ENCODE data around the gene KDSR. TPM values are rescaled to one million over a fixed set of nuclear protein-coding genes. Genes with fewer than 3 reads are reported as not detected.

Gene KDSR
- total RNA-seq, 1 donor from 2014 or later: 50.2 TPM

DNA sequence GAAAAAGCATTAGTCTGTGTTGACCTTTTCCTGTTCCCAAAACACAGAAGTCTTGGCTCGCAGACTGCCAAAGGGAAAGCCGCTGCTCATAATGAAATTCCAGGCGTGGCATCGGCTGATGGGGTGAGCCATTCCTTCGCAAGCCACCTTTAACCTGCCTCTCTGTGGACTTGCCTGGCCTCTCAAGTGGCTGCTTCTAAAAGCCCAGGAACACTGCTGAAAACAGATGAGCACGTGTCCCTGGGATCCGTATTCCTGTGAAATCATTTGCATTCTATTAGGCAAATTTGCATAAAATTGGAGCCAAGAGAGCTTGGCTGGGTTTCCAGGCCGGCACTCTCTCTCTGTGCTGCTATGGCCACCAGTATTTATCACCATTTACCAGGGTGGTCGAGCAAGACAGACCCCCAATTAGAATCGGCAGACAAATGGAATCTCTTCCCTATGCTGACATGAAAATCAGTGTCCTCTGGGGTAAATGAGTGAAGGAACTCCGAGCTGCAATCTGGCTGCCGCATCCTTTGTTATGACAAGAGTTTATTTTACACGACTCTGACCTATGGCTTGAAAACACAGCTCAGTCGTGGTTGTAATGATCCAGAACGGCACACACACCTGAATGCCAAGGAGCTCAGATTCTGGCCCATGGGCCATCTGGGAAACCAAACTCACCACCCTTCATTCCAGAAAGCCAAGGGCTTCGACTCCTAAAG, 69.2 kb downstream of the KDSR start:
- H3K27me3 Mint-ChIP-seq: no peaks in the 10 kb centered on the region
- TF ChIP-seq, protein P1, sequence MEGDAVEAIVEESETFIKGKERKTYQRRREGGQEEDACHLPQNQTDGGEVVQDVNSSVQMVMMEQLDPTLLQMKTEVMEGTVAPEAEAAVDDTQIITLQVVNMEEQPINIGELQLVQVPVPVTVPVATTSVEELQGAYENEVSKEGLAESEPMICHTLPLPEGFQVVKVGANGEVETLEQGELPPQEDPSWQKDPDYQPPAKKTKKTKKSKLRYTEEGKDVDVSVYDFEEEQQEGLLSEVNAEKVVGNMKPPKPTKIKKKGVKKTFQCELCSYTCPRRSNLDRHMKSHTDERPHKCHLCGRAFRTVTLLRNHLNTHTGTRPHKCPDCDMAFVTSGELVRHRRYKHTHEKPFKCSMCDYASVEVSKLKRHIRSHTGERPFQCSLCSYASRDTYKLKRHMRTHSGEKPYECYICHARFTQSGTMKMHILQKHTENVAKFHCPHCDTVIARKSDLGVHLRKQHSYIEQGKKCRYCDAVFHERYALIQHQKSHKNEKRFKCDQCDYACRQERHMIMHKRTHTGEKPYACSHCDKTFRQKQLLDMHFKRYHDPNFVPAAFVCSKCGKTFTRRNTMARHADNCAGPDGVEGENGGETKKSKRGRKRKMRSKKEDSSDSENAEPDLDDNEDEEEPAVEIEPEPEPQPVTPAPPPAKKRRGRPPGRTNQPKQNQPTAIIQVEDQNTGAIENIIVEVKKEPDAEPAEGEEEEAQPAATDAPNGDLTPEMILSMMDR (conservative IDR thresholded peaks at IDR 0.05): no peak
- H3K9me3 Mint-ChIP-seq: no peaks in the 10 kb centered on the region
- H3K4me1 Mint-ChIP-seq (ENCODE audit: unreplicated experiment): peaks cover 32% of the 10 kb centered on the region
- peaks cover 22% of the 10 kb centered on the region for H3K36me3 Mint-ChIP-seq
- H3K4me3 Mint-ChIP-seq: no peak overlapping the region
- H3K27ac Mint-ChIP-seq: no peak overlapping the region
- no peak for DNase-seq (ENCODE audit: extremely low spot score, unreplicated experiment)

DNA sequence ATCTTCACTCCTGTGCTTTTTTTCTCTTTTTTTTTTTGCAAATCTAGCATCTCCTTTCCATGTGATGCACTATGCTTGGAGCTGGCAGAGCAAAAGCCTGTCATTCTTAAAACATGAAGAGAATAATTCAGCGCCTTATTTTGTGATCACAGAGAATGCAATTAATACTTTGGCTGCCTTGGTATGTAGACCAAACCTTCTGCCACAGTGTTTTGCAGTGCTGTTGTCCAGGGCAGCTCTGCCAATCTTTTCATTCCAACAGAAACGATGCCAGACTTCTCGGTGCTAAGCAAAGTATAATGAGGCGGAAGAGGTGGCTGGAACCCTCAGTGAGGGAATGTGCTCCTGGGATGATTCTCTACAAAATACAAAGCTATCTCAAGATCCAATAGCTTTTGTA, 73.1 kb downstream of the KDSR start:
- no peaks in the 10 kb centered on the region for H3K9me3 Mint-ChIP-seq
- TF ChIP-seq, protein P1 (conservative IDR thresholded peaks at IDR 0.05): no peak
- no peak overlapping the region for H3K4me3 Mint-ChIP-seq
- DNase-seq (ENCODE audit: extremely low spot score, unreplicated experiment): no peak
- H3K27ac Mint-ChIP-seq: no peak overlapping the region
- H3K4me1 Mint-ChIP-seq (ENCODE audit: unreplicated experiment): peaks cover 19% of the 10 kb centered on the region
- peaks cover 12% of the 10 kb centered on the region for H3K36me3 Mint-ChIP-seq
- no peaks in the 10 kb centered on the region for H3K27me3 Mint-ChIP-seq

DNA sequence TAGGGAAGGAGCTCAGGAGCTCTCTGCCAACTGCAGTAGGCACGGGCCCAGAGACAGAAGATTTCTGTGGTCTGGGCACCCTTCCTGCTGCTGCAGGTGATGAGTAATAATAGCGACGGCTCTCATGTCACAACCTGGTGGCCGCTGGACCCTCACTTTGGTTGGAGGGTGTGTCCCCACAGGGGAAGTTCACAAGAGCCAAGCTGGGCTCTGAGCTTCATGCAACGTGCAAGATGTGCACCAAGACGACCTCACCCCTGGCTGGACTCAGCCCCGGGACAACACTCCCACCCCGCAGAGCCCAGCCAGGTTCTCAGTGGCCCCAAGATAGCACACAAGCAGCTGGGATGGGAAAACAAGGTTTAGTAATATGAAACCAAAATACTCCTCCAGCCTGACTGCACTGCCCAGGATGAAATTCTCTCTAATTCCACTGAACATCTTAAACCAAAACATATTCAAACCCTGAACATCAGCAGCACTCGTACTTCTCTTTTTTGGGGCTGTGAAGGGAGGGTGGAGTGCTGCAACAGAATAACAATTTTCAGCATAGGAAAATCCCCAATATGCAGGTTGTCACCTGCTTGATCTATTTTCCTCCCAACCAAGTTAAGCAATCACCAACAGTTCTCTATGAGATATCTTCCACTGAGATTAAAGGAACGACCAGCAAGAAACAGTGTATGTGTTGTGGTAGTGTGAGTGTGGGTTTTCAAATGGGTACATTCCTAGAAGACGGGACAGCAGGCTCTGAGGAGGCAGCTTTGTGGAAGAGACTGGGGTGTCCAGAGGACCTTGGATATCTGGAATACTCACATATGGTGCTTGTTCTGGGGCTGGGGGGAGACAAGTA, 73.9 kb downstream of the KDSR start:
- no peaks in the 10 kb centered on the region for H3K9me3 Mint-ChIP-seq
- H3K27me3 Mint-ChIP-seq: no peaks in the 10 kb centered on the region
- H3K27ac Mint-ChIP-seq: no peak overlapping the region
- H3K4me1 Mint-ChIP-seq (ENCODE audit: unreplicated experiment): peaks cover 11% of the 10 kb centered on the region
- H3K36me3 Mint-ChIP-seq: peaks cover 12% of the 10 kb centered on the region
- TF ChIP-seq, protein P1 (conservative IDR thresholded peaks at IDR 0.05): no peak
- DNase-seq (ENCODE audit: extremely low spot score, unreplicated experiment): no peak
- no peak overlapping the region for H3K4me3 Mint-ChIP-seq

DNA sequence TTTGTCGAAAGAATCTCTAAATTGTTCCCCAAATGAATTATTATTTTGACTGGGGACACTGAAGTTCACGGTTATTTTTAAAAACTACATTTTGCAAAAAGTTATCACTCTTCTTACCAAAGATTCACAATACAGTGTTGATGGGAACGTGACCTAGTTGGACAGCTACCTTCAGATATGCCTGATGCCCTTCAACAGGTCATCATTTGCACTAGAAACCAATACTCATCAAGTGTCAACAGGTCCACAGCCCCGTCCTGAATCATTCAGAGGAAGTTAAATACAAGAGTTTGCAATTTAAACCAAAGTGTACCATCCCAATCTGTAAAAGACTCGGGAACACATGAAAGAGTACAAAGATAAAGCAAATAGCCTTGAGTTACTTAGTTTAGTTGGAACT, 75.7 kb downstream of the KDSR start:
- TF ChIP-seq, protein P1 (conservative IDR thresholded peaks at IDR 0.05): no peak
- Mint-ChIP-seq H3K27ac (no peak overlapping the region), H3K36me3 (peaks cover 14% of the 10 kb centered on the region), H3K4me1 (ENCODE audit: unreplicated experiment) (peaks cover 7% of the 10 kb centered on the region), H3K27me3 (no peaks in the 10 kb centered on the region), H3K4me3 (no peak overlapping the region), H3K9me3 (no peaks in the 10 kb centered on the region)
- no peak for DNase-seq (ENCODE audit: extremely low spot score, unreplicated experiment)

DNA sequence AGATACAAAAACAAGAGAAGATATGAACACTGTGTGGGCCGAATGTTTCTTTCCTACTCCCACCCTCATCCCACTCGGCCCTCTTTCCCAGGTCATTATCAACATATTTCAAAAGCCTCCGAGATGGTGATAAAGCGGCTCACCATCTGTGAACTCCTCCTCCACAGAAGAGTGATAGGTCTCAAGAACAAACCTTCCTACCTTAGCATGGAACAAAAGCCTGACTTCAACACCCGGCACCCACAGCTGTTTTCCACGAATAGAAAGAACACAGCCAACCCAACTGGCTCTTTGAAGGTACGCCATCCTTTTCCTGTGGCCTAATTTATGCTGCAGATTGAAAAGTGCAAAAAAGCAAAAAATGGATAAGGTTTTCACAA, 76.2 kb downstream of the KDSR start:
- H3K9me3 Mint-ChIP-seq: no peaks in the 10 kb centered on the region
- TF ChIP-seq, protein P1 (conservative IDR thresholded peaks at IDR 0.05): no peak
- H3K27me3 Mint-ChIP-seq: no peaks in the 10 kb centered on the region
- H3K27ac Mint-ChIP-seq: no peak overlapping the region
- DNase-seq (ENCODE audit: extremely low spot score, unreplicated experiment): no peak
- no peak overlapping the region for H3K4me3 Mint-ChIP-seq
- peaks cover 7% of the 10 kb centered on the region for H3K4me1 Mint-ChIP-seq (ENCODE audit: unreplicated experiment)
- peaks cover 16% of the 10 kb centered on the region for H3K36me3 Mint-ChIP-seq

Data from type B pancreatic cell (in vitro differentiated cells).